ENCODE measurements around the gene ACAT2. TPM values are rescaled to one million over a fixed set of nuclear protein-coding genes. Genes with fewer than 3 reads are reported as not detected.
"Not testable (repeated sequence)": the region's sequence is repeated elsewhere in the genome, so short reads cannot be mapped to it uniquely, and the experiment has no call there.

The ACAT2 gene
- total RNA-seq, 1 donor from 2014 or later = 92.5 TPM

GRCh38 chr6:159809149-159809548 lies 47.3 kb downstream of the ACAT2 start:
- H3K4me3 ChIP-seq = no peak overlapping the region
- H3K27me3 ChIP-seq = no peaks in the 10 kb centered on the region
- H3K36me3 ChIP-seq = no peaks in the 10 kb centered on the region
- H2AFZ ChIP-seq (replicated peaks) = peak overlapping the region; percentile 76
- H3K4me1 ChIP-seq = peaks cover 6% of the 10 kb centered on the region
- no peak for DNase-seq (ENCODE audit: low spot score)
- H3K9me3 Mint-ChIP-seq = no peaks in the 10 kb centered on the region
- no peak overlapping the region for H3K9ac ChIP-seq
- no peaks in the 10 kb centered on the region for H3K36me3 Mint-ChIP-seq
- no peak for TF ChIP-seq EZH2phosphoT487 (IDR thresholded peaks at IDR 0.05)
- TF ChIP-seq EZH2 (IDR thresholded peaks at IDR 0.05) = no peak
- TF ChIP-seq CTCF (IDR thresholded peaks at IDR 0.05) = no peak
- no peaks in the 10 kb centered on the region for H3F3A ChIP-seq (ENCODE audit: low read depth)
- no peak overlapping the region for H3K4me2 ChIP-seq
- peaks cover 11% of the 10 kb centered on the region for H3K4me1 Mint-ChIP-seq
- peaks cover 4% of the 10 kb centered on the region for H3K27me3 Mint-ChIP-seq (ENCODE audit: insufficient read depth, low read depth)
- H3K9me3 ChIP-seq (ENCODE audit: low read depth) = no peaks in the 10 kb centered on the region
- no peak overlapping the region for H3K27ac Mint-ChIP-seq
- H4K20me1 ChIP-seq (ENCODE audit: low read depth) = no peaks in the 10 kb centered on the region
- no peak overlapping the region for H3K27ac ChIP-seq
- no peak overlapping the region for H3K4me3 Mint-ChIP-seq
- H3K79me2 ChIP-seq (ENCODE audit: low read depth) = no peaks in the 10 kb centered on the region

- peaks cover 2% of the 10 kb centered on the region for H3K27me3 Mint-ChIP-seq (ENCODE audit: insufficient read depth, low read depth)
- H3K4me3 Mint-ChIP-seq = no peak overlapping the region
- H3K27ac ChIP-seq = no peak overlapping the region
- H3K36me3 Mint-ChIP-seq = no peaks in the 10 kb centered on the region
- no peak overlapping the region for H2AFZ ChIP-seq (replicated peaks)
- H4K20me1 ChIP-seq (ENCODE audit: low read depth) = no peaks in the 10 kb centered on the region
- H3F3A ChIP-seq (ENCODE audit: low read depth) = no peaks in the 10 kb centered on the region
- H3K9me3 ChIP-seq (ENCODE audit: low read depth) = no peaks in the 10 kb centered on the region
- H3K4me2 ChIP-seq = no peak overlapping the region
- no peak overlapping the region for H3K27ac Mint-ChIP-seq
- DNase-seq (ENCODE audit: low spot score) = no peak
- H3K36me3 ChIP-seq = no peaks in the 10 kb centered on the region
- no peaks in the 10 kb centered on the region for H3K27me3 ChIP-seq
- no peak overlapping the region for H3K9ac ChIP-seq
- no peaks in the 10 kb centered on the region for H3K9me3 Mint-ChIP-seq
- H3K4me3 ChIP-seq = no peak overlapping the region
- TF ChIP-seq EZH2phosphoT487 (IDR thresholded peaks at IDR 0.05) (no peak), CTCF (IDR thresholded peaks at IDR 0.05) (no peak), EZH2 (IDR thresholded peaks at IDR 0.05) (no peak)
- peaks cover 16% of the 10 kb centered on the region for H3K4me1 Mint-ChIP-seq
- peaks cover 3% of the 10 kb centered on the region for H3K4me1 ChIP-seq
- H3K79me2 ChIP-seq (ENCODE audit: low read depth) = no peaks in the 10 kb centered on the region
These were observed 51.9 kb downstream of the ACAT2 start for GRCh38 chr6:159813781-159814180.

GRCh38 chr6:159815410-159815809 lies 53.6 kb downstream of the ACAT2 start:
- Mint-ChIP-seq H3K36me3 (no peaks in the 10 kb centered on the region), H3K4me3 (peak overlapping the region; percentile 18), H3K27me3 (ENCODE audit: insufficient read depth, low read depth) (peaks cover 2% of the 10 kb centered on the region), H3K4me1 (peaks cover 27% of the 10 kb centered on the region), H3K27ac (peak overlapping the region; percentile 53), H3K9me3 (no peaks in the 10 kb centered on the region)
- H3F3A ChIP-seq (ENCODE audit: low read depth) = no peaks in the 10 kb centered on the region
- H3K36me3 ChIP-seq = no peaks in the 10 kb centered on the region
- H4K20me1 ChIP-seq (ENCODE audit: low read depth) = no peaks in the 10 kb centered on the region
- no peak for TF ChIP-seq EZH2phosphoT487 (IDR thresholded peaks at IDR 0.05)
- no peak for TF ChIP-seq CTCF (IDR thresholded peaks at IDR 0.05)
- TF ChIP-seq EZH2 (IDR thresholded peaks at IDR 0.05) = no peak
- H3K4me2 ChIP-seq = no peak overlapping the region
- no peak overlapping the region for H3K27ac ChIP-seq
- H3K79me2 ChIP-seq (ENCODE audit: low read depth) = no peaks in the 10 kb centered on the region
- no peak overlapping the region for H3K4me3 ChIP-seq
- no peak overlapping the region for H2AFZ ChIP-seq (replicated peaks)
- H3K27me3 ChIP-seq = no peaks in the 10 kb centered on the region
- DNase-seq (ENCODE audit: low spot score) = no peak
- no peak overlapping the region for H3K9ac ChIP-seq
- H3K4me1 ChIP-seq = no peaks in the 10 kb centered on the region
- no peaks in the 10 kb centered on the region for H3K9me3 ChIP-seq (ENCODE audit: low read depth)

GRCh38 chr6:159816775-159817174 lies 54.9 kb downstream of the ACAT2 start:
- H2AFZ ChIP-seq (replicated peaks); H3K27ac Mint-ChIP-seq; H3F3A ChIP-seq (ENCODE audit: low read depth); H3K27me3 Mint-ChIP-seq (ENCODE audit: insufficient read depth, low read depth); DNase-seq (ENCODE audit: low spot score); H3K27me3 ChIP-seq; H3K4me1 ChIP-seq; H3K27ac ChIP-seq; H3K4me3 ChIP-seq; H3K9me3 ChIP-seq (ENCODE audit: low read depth); H3K36me3 Mint-ChIP-seq; H3K9ac ChIP-seq; H3K9me3 Mint-ChIP-seq; H4K20me1 ChIP-seq (ENCODE audit: low read depth); H3K4me2 ChIP-seq; H3K79me2 ChIP-seq (ENCODE audit: low read depth); H3K36me3 ChIP-seq; H3K4me3 Mint-ChIP-seq: not testable (repeated sequence)
- H3K4me1 Mint-ChIP-seq = peaks cover 24% of the 10 kb centered on the region
